GM18867 (cell line): ENCODE data around the gene CX3CL1.
A peak's percentile ranks its signal among the peaks of the same experiment; 100 is the strongest.
"Not testable (repeated sequence)": the region's sequence is repeated elsewhere in the genome, so short reads cannot be mapped to it uniquely, and the experiment has no call there.

ENCODE experiments used
- ATAC-seq: cut with Tn5 transposase; IDR thresholded peaks from one replicate; pipeline ENCODE4 v1.9.1; 2021; ENCODE audit warnings: mild to moderate bottlenecking, moderate library complexity; ENCODE audit not compliant: unreplicated experiment

CX3CL1 gene

DNA sequence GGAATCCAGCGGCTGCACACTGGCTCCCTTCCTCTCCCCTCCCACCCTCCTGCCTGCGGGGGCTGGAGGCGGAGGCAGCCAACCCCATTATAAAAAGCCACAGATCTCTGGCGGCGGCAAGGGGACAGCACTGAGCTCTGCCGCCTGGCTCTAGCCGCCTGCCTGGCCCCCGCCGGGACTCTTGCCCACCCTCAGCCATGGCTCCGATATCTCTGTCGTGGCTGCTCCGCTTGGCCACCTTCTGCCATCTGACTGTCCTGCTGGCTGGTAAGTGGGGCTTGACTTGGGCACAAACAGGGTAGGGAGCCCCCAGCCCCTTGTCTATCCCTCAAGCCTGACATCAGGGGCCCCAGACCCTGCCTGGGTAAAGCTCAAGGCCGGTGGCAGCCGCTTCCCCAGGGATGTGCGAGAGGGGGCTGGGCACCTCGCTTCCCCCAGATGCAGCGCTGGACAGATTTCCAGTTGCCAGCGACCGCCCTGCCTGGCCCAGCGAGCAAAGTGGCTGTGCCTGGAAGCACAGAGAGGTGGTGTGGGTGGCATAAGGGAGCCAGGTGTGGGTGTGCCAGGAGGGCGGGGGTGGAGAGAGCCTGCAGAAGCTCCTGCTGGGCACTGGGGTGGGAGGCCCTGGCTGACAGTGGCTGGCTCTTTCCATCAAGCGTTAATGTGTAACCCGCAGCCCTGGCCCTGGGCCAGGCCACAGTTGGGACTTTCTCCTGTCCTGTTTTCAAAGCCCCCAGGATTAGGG, at the start of gene CX3CL1:
Gene CX3CL1 (plus strand): TSS at position 119 of the 745 bp plus-strand sequence. CDS start 79 bp downstream, at position 198.
- no peak for ATAC-seq

DNA sequence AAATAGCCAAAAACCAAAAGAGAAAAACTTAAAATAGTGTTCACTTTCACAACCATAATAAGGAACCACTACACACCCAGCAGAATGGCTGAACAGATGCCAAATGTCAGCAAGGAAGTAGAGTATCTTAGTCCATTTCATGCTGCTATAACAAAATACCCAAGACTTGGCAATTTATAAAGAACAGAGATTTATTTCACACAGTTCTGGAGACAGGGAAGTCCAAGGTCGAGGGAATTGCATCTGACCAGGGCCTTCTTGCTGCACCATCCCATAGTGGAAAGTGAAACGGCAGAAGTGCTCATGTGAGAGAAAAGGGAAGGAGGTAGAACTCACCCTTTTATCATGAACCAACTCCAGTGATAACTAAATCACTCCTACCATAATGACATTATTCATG, 47.5 kb upstream of the CX3CL1 start:
- no peak for ATAC-seq

DNA sequence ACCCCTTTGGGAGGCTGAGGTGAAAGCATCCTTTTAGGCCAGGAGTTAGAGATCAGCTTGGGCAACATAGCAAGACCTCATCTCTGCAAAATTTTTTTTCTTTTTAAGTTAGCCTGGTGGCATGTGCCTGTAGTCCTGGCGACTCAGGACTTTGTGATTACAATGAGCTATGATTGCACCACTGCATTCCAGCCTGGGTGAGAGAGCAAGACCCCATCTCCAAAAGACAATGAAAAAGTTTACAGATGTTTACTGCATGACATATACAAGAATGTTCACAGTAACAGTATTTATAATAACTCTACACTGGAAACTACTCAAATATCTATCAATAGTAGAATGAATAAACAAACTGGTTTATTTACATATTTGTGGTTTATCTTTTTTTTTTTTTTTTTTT, 46.8 kb upstream of the CX3CL1 start:
- no peak for ATAC-seq

GRCh38 chr16:57329718-57330327, 42.5 kb upstream of the CX3CL1 start:
- ATAC-seq: no peak

GRCh38 chr16:57331355-57331754, 40.9 kb upstream of the CX3CL1 start:
- no peak for ATAC-seq

DNA sequence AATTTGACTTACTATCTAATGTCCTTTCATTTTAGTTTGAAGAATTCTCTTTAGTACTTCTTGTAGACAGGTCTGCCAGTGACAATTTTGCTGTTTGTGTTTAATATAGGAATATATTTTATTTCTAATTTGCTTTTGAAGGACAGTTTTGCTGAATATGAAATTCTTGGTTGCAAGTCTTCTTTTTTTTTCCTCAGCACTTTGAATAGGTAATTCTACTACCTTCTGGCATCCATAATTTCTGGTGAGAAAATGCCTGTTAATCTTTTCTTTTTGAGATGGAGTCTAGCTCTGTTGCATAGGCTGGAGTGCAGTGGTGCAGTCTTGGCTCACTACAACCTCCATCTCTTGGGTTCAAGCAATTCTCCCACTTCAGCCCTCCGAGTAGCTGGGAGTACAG, 38.9 kb upstream of the CX3CL1 start:
- no peak for ATAC-seq

- ATAC-seq: no peak
Observed at GRCh38 chr16:57335366-57335765, 36.9 kb upstream of the CX3CL1 start.

- no peak for ATAC-seq
Observed at GRCh38 chr16:57341062-57341440, 31.2 kb upstream of the CX3CL1 start.

DNA sequence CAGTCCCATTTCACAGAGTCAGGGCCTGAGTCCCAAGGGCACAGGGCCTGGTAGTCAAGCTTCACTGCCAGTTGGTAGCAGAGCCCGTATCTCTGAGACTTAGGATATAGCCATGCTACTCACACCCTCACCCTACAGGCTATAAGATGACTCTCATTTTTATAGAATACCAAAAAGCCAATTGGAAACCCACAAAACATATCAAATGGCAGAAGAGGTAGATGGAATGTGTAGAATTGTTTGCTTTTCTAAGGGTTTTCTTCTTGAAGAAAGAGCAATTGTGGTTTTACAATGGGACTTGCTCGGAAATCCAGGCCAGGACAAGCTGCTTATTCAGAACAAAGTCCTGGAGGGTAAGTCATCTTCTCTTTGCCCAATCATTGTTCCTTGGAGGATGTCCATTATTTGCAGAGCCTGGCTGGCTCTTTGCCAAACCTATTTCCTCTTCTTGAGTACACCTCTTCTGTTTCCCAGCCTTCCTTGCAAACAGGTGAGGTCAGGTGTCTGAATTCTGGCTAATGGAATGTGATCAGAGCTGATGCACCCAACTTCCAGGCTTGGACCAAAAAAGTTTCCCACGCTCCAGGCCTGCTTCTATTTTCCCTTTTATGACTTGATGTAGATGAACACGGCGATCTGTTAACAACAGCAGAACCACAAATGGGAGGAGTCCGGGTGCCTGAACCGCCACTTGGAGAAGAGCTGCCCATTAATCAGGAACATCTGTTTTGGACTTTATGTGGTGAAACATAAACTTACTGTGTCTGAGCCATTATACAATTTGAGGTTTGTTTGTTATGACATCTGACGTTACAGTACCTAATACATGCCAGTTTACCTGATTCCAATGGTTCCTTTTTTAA, 30.6 kb upstream of the CX3CL1 start:
- no peak for ATAC-seq

DNA sequence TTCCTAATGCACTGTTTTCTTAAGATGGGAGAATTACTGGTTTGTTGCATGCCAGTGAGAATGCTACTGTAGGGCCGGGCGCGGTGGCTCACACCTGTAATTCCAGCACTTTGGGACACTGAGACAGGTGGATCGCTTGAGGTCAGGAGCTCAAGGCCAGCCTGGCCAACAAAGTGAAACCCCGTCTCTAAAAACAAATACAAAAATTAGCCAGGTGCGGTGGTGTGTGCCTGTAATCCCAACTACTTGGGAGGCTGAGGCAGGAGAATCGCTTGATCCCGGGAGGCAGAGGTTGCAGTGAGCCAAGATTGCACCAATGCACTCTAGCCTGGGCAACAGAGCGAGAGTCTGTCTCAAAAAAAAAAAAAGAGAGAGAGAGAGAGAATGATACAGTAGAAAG, 29.7 kb upstream of the CX3CL1 start:
- ATAC-seq: not testable (repeated sequence)

DNA sequence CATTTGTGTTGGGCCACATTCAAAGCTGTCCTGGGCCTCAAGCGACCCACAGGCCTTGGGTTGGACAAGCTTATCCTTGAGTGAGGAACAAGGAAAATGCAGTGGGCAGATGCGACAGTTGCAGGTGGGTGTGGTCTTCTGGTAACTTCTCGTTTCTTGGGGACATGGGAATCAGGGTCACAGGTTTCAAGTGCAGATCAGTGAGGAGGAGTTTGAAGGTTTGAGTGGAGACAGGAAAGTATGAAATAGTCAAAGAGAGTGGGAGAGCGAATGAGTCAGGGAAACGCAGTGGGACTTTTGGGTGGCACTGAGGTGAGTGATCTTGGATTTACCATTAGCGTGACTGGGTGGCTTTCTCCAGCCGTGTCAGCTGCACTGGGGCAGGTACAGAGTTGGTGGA, 29.1 kb upstream of the CX3CL1 start:
- ATAC-seq: no peak

GRCh38 chr16:57344094-57344493, 28.2 kb upstream of the CX3CL1 start:
- not testable (repeated sequence) for ATAC-seq

GRCh38 chr16:57345021-57345420, 27.3 kb upstream of the CX3CL1 start:
- no peak for ATAC-seq

DNA sequence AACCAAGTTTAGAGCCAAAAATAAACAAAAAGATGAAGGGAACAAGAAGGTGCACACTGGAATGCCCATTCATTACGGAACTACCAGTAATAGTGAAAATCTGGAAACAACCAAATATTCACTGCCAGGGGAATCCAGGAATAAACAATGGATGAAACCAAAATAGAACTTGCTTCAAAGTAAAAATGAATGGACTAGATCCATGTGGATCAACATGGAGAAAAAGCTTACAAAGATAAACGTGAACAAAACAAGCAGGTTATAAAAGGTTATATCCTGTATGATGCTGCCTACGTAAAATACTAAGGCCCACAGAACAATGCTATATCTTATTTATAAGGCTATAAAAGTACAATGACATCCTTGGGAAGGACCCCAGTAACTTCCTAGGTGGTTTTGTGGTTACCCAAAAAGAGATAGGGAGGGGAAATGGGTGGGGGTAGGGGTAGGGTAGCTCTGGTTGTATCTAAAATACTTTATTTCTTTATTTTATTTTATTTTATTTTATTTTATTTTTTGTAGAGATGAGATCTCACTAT, 26.6 kb upstream of the CX3CL1 start:
- ATAC-seq: no peak

- no peak for ATAC-seq
Observed at GRCh38 chr16:57347858-57348257, 24.4 kb upstream of the CX3CL1 start.

GRCh38 chr16:57348327-57348726, 24.0 kb upstream of the CX3CL1 start:
- ATAC-seq: no peak

DNA sequence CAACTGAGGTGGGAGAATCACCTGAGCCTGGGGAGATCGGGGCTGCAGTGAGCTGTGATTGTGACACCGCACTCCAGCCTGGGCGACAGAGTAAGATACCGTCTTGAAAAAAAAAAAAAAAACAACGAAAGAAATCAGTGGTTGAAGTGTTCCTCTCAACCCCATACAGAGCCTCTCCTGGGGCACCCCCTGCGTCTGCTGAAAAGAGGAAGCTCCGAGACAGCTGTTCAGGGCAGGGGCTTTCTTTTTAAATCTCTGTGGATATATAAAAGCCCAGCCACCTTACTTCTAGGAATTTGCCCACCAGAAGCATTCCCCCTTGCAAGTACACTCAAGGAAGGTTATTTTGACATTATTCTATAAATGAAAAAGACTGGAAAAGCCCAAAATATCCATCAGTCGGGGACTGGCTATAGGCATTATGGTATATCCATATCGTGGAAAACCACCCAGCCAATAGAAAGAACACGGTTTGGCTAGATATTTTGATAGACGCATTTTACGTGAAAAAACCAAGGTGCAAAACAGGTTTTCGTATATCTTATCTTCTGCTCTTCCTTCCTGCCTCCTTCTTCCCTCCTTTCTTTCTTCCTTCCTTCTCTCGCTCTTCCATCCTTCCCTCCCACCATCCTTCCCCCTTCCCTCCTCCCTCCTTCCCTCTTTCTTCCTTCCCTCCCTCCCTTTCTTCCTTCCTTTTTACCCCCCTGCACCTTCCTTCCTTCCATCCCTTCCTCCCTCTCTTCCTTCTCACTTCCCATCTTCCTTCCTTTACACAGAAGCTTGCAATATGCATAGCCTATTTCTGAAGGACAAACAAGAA, 22.9 kb upstream of the CX3CL1 start:
- peak; percentile 94 for ATAC-seq

DNA sequence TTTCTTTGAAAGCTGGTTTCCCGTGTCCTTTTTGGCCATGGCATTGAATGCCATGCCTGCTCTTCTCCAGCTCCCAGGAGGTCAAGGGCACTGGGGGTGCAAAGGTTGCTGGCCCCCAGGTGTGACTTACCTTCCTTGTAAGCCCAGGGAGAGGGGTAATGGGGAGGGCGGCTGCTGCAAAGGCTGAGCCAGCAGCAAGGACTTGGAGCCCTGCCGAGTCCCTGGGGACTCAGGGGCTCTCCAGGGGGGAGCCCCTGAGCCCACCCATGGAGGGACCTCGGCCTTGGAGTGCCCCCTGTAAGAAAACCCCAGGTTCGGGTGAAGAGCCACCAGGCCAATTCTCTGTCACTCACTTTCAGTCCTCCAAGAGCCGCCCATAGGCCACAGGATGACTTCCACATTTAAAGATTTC, 19.6 kb upstream of the CX3CL1 start:
- ATAC-seq: no peak

- no peak for ATAC-seq
Observed at GRCh38 chr16:57354311-57354710, 18.0 kb upstream of the CX3CL1 start.

DNA sequence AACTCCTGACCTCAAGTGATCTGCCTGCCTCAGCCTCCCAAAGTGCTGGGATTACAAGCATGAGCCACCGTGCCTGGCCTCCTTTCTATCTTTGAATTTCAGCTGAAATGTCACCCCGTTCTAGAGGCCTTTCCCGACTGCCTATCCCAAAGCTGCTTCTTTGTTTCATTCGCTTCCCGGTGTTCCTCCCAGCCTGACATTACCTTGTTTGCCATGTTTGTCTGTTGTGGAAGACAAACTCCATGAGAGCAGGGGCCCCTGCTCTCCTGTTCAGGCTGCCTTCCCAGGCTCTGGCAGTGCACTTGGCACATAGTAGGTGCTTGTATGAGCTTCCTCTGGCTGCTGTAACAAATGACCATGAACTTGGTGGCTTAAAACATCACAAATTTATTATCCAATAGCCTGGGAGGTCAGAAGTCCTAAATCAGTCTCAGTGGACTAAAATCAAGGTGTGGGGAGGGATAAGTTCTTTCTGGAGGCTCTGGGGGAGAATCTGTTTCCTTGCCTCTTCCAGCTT, 16.3 kb upstream of the CX3CL1 start:
- ATAC-seq: no peak
